Measurements from ENCODE around the gene ABHD17C. TPM values are rescaled to one million over a fixed set of nuclear protein-coding genes. Genes with fewer than 3 reads are reported as not detected.
"Not testable (repeated sequence)": the region's sequence is repeated elsewhere in the genome, so short reads cannot be mapped to it uniquely, and the experiment has no call there.

ABHD17C gene
- total RNA-seq, 1 donor = 0.84 TPM

GRCh38 chr15:80755885-80756284 lies 60.8 kb downstream of the ABHD17C start:
- H3K4me3 ChIP-seq (ENCODE audit: low read length) = no peak overlapping the region
- H3K9me3 ChIP-seq (ENCODE audit: low read depth, low read length) = no peaks in the 10 kb centered on the region
- H3K4me1 ChIP-seq (ENCODE audit: insufficient read depth, low read length) = peaks cover 5% of the 10 kb centered on the region
- H3K27me3 ChIP-seq (ENCODE audit: insufficient read depth, low read length) = no peaks in the 10 kb centered on the region

GRCh38 chr15:80758130-80758745 lies 63.1 kb downstream of the ABHD17C start:
- H3K4me1 ChIP-seq (ENCODE audit: insufficient read depth, low read length) = peaks cover 5% of the 10 kb centered on the region
- H3K27me3 ChIP-seq (ENCODE audit: insufficient read depth, low read length) = no peaks in the 10 kb centered on the region
- H3K4me3 ChIP-seq (ENCODE audit: low read length) = no peak overlapping the region
- H3K9me3 ChIP-seq (ENCODE audit: low read depth, low read length) = no peaks in the 10 kb centered on the region

- Histone ChIP-seq H3K9me3 (ENCODE audit: low read depth, low read length) (no peaks in the 10 kb centered on the region), H3K4me1 (ENCODE audit: insufficient read depth, low read length) (peaks cover under 1% of the 10 kb centered on the region), H3K27me3 (ENCODE audit: insufficient read depth, low read length) (no peaks in the 10 kb centered on the region), H3K4me3 (ENCODE audit: low read length) (no peak overlapping the region)
These were observed 65.8 kb downstream of the ABHD17C start for GRCh38 chr15:80760960-80761359.

- H3K9me3 ChIP-seq (ENCODE audit: low read depth, low read length) = no peaks in the 10 kb centered on the region
- no peak overlapping the region for H3K4me3 ChIP-seq (ENCODE audit: low read length)
- no peaks in the 10 kb centered on the region for H3K4me1 ChIP-seq (ENCODE audit: insufficient read depth, low read length)
- no peaks in the 10 kb centered on the region for H3K27me3 ChIP-seq (ENCODE audit: insufficient read depth, low read length)
These were observed 66.6 kb downstream of the ABHD17C start for GRCh38 chr15:80761754-80762153.

- H3K9me3 ChIP-seq (ENCODE audit: low read depth, low read length); H3K27me3 ChIP-seq (ENCODE audit: insufficient read depth, low read length); H3K4me1 ChIP-seq (ENCODE audit: insufficient read depth, low read length); H3K4me3 ChIP-seq (ENCODE audit: low read length): not testable (repeated sequence)
These were observed 68.1 kb downstream of the ABHD17C start for GRCh38 chr15:80763235-80763634.

- Histone ChIP-seq H3K9me3 (ENCODE audit: low read depth, low read length) (no peaks in the 10 kb centered on the region), H3K4me3 (ENCODE audit: low read length) (no peak overlapping the region), H3K27me3 (ENCODE audit: insufficient read depth, low read length) (no peaks in the 10 kb centered on the region), H3K4me1 (ENCODE audit: insufficient read depth, low read length) (no peaks in the 10 kb centered on the region)
These were observed 69.4 kb downstream of the ABHD17C start for GRCh38 chr15:80764535-80764934.

GRCh38 chr15:80766275-80766674 lies 71.2 kb downstream of the ABHD17C start:
- Histone ChIP-seq H3K27me3 (ENCODE audit: insufficient read depth, low read length) (no peaks in the 10 kb centered on the region), H3K4me1 (ENCODE audit: insufficient read depth, low read length) (no peaks in the 10 kb centered on the region), H3K9me3 (ENCODE audit: low read depth, low read length) (no peaks in the 10 kb centered on the region), H3K4me3 (ENCODE audit: low read length) (no peak overlapping the region)

- H3K27me3 ChIP-seq (ENCODE audit: insufficient read depth, low read length) = no peaks in the 10 kb centered on the region
These were observed 73.0 kb downstream of the ABHD17C start for GRCh38 chr15:80768158-80768557.

GRCh38 chr15:80769153-80769828 lies 74.2 kb downstream of the ABHD17C start:
- no peaks in the 10 kb centered on the region for H3K4me1 ChIP-seq (ENCODE audit: insufficient read depth, low read length)
- H3K9me3 ChIP-seq (ENCODE audit: low read depth, low read length) = no peaks in the 10 kb centered on the region
- H3K4me3 ChIP-seq (ENCODE audit: low read length) = no peak overlapping the region
- no peaks in the 10 kb centered on the region for H3K27me3 ChIP-seq (ENCODE audit: insufficient read depth, low read length)

More at GRCh38 chr15:80768158-80768557, 73.0 kb downstream of the ABHD17C start:
- no peak overlapping the region for H3K4me3 ChIP-seq (ENCODE audit: low read length)
- H3K9me3 ChIP-seq (ENCODE audit: low read depth, low read length) = no peaks in the 10 kb centered on the region
- no peaks in the 10 kb centered on the region for H3K4me1 ChIP-seq (ENCODE audit: insufficient read depth, low read length)

- Histone ChIP-seq H3K4me3 (ENCODE audit: low read length) (no peak overlapping the region), H3K27me3 (ENCODE audit: insufficient read depth, low read length) (no peaks in the 10 kb centered on the region), H3K9me3 (ENCODE audit: low read depth, low read length) (no peaks in the 10 kb centered on the region), H3K4me1 (ENCODE audit: insufficient read depth, low read length) (no peaks in the 10 kb centered on the region)
These were observed 75.0 kb downstream of the ABHD17C start for GRCh38 chr15:80769829-80770705.

- Histone ChIP-seq H3K9me3 (ENCODE audit: low read depth, low read length) (no peaks in the 10 kb centered on the region), H3K27me3 (ENCODE audit: insufficient read depth, low read length) (peaks cover 4% of the 10 kb centered on the region), H3K4me3 (ENCODE audit: low read length) (no peak overlapping the region), H3K4me1 (ENCODE audit: insufficient read depth, low read length) (peaks cover 17% of the 10 kb centered on the region)
These were observed 78.0 kb downstream of the ABHD17C start for GRCh38 chr15:80773122-80773551.

- Histone ChIP-seq H3K27me3 (ENCODE audit: insufficient read depth, low read length) (peaks cover 12% of the 10 kb centered on the region), H3K4me1 (ENCODE audit: insufficient read depth, low read length) (peaks cover 24% of the 10 kb centered on the region), H3K9me3 (ENCODE audit: low read depth, low read length) (no peaks in the 10 kb centered on the region), H3K4me3 (ENCODE audit: low read length) (no peak overlapping the region)
These were observed 78.8 kb downstream of the ABHD17C start for GRCh38 chr15:80773792-80774352.

GRCh38 chr15:80774486-80774885 lies 79.4 kb downstream of the ABHD17C start:
- peaks cover 18% of the 10 kb centered on the region for H3K27me3 ChIP-seq (ENCODE audit: insufficient read depth, low read length)
- no peak overlapping the region for H3K4me3 ChIP-seq (ENCODE audit: low read length)
- peaks cover 30% of the 10 kb centered on the region for H3K4me1 ChIP-seq (ENCODE audit: insufficient read depth, low read length)
- no peaks in the 10 kb centered on the region for H3K9me3 ChIP-seq (ENCODE audit: low read depth, low read length)

- Histone ChIP-seq H3K4me3 (ENCODE audit: low read length) (no peak overlapping the region), H3K27me3 (ENCODE audit: insufficient read depth, low read length) (peaks cover 26% of the 10 kb centered on the region), H3K9me3 (ENCODE audit: low read depth, low read length) (no peaks in the 10 kb centered on the region), H3K4me1 (ENCODE audit: insufficient read depth, low read length) (peaks cover 35% of the 10 kb centered on the region)
These were observed 80.2 kb downstream of the ABHD17C start for GRCh38 chr15:80775338-80775737.

All from mononuclear cell (primary cell).